K562 treated with DMSO at 1 percent for 24 hours (cell line): ENCODE measurements around the gene ATXN7L3B. TPM values are rescaled to one million over a fixed set of nuclear protein-coding genes. Genes with fewer than 3 reads are reported as not detected.

Experiments used
- total RNA-seq: library from RNA; unstranded; fragments of 300-600 nt; gene quantifications from 2 replicates; pipeline ENCODE4 v1.2.3, GENCODE V29; 2022; ENCODE audit warnings: low read depth; ENCODE audit not compliant: insufficient read depth

The ATXN7L3B gene, protein sequence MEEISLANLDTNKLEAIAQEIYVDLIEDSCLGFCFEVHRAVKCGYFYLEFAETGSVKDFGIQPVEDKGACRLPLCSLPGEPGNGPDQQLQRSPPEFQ
- 19.3 and 20.8 TPM in 2 replicates for total RNA-seq

GRCh38 chr12:74537707-74538385 lies at the start of gene ATXN7L3B:
Gene ATXN7L3B, plus strand, starts transcription at chr12:74537835. Its CDS starts 278 bp downstream, at chr12:74538113.

